GM19240 (cell line): ENCODE data around the gene AMDHD1.

Experiments
- DNase-seq: peaks from one replicate; pipeline ENCODE4 v3.0.0; 2011; ENCODE audit warnings: low spot score; ENCODE audit not compliant: insufficient read length

The AMDHD1 gene

DNA sequence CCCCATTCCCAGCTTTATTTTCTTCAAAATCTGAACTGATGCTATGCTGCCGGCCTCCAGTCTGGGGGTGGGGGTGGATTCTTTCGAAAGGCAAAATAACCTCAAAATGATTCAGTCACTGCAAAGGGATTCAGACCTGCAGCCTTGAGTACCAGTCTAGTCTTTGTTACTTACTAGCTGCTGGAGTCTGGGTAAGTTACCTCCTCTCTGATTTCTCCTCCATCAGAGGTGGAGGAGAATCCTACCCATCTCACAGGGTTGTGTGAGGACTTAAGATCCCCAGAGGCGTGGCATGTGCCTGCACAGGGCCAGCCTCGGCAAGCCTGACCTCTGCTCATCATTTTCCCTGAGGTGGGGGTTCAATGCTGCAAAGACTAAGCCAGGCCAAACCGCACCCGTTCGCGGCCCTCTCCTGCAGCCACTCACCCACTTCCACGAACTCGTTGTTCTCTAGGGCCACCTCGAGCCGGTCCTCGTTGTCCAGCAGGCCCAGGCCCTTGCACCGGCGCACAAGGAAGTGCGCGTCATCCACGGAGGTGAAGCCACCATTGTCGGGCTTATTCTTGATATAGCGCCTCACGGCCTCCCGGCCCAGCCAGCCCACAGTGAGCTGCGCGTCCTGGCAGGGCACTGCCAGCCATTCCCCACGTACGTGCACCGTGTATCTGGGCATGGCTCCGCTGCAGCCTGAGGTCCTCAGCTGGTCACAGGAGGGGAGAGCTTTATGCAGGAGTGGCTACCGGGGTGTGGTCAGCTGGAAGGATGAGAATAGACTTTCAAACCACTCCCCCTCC, 52.3 kb downstream of the AMDHD1 start:
- DNase-seq, result no peak

DNA sequence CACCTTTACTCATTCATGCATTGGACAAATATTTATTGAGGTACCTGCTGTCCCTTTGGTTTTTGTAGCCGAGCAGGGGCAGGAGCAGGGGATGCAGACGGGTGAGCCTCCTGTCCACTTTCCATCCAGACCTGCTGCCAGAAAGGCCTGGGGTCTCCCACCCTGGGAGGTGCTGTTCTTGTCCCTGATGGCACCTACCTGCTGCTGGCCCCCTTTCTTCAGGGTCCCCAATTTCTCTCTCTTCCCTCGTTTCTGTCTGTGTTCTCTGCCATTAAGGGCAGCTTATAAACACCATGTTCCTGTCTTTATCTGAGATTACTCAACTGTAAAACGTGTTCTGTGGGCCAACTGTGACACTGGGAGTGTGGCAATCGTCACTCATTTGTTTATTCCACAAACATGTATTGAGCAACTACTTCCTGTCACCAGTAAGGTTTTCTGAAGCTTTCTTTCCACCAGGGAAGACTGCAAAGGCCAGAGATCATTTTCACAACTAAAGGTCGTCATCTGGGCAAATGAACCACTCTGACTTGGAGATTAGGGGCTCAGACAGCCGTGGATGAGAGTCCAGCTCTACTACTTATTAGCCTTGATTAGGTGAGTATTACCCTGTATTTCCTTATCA, 53.0 kb downstream of the AMDHD1 start, which contains the start of gene HAL:
HAL (minus strand) TSS at position 311 of the 625 bp plus-strand sequence. CDS start 434 bp downstream, outside the sequence.
- no peak for DNase-seq

DNA sequence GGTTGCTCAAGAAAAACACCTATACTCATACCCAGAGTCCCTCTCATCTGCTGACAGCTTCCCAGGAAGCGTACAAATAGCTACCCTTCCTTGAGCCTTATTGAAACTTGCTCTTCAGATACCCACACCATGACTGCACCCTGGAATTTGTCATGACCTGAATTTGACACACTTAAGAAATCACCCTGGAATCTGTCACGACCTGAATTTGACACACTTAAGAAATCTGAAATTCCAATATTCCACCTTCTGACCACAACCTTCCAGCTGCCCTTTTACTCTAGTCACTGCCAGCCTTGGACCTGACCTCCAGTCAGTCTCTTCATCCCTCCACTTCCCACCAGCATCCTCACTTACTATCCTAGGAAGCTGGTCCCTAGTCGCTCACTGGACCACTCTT, 54.1 kb downstream of the AMDHD1 start:
- DNase-seq, result no peak

- no peak for DNase-seq
Observed at GRCh38 chr12:95997911-95998510, 54.9 kb downstream of the AMDHD1 start.

- peak; percentile 53 for DNase-seq
Observed at GRCh38 chr12:95998611-95999286, 55.6 kb downstream of the AMDHD1 start.

DNA sequence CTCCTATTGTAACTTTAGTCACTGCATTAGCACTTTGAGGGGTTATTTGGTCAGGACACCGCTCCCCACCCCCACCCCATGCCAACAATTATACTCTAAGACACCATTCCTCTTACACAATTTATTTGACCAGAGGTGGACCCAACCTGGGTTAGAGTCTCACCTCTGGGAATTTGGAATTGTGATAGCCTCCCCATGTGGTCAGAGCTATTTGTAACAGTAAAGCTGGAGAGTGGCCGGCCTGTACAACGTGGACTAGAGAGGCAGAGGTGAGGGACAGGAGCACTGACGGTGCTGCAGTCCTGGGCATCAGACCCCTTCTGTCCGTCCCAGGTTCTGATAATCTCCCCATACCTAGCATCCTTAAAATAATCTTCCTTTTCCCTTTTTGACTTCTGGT, 56.4 kb downstream of the AMDHD1 start:
- DNase-seq, result no peak

GRCh38 chr12:96000858-96001257, 57.7 kb downstream of the AMDHD1 start:
- DNase-seq, result no peak

GRCh38 chr12:96006727-96007126, 63.6 kb downstream of the AMDHD1 start:
- DNase-seq, result no peak

- no peak for DNase-seq
Observed at GRCh38 chr12:96007729-96008128, 64.6 kb downstream of the AMDHD1 start.

DNA sequence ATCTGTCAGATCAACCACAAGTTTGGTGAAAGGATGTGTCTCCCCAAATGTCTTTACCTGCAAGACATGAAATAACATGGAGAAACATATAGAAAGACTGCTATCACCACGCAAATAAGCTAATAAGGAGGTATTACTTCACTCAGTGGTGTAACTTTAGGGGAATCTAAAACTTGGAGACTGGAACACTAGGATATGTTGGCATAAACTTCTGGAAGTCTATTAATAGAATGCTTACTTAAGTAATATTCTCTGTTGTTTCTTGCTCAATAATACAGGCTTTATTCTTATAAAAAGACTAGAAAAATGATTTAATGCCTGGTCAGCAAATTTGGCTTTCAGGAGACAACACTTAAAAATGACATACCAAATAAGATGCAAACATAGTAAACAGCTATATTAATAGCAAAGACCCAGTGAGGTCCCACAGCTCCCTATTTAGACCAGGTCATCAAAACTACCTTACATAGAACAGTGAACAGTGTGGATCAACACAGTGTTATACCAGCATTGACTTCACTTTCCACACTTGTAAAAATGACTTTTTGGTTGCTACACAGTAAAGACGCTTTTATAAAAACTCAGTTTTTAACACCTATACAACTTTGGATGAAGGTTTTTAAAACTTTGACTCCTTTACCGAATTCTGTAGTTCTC, 71.9 kb downstream of the AMDHD1 start:
- DNase-seq, result no peak

DNA sequence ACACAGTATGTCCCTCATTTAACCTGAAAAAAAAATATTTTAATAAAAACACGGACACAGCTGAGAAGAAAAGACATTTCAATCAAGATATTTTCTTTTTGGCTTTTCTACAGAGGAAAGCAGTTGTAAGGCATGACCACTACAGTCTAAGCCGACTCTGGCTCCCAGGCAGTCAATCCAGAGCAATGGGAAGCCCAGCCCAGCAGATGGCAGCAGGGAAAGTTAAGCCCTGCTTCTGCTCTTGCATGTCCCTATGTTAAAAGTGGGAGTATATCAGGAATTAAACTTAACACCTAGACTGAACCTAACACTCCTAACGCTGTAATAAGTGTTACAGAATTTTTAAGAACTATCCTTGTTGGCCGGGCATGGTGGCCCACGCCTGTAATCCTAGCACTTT, 72.5 kb downstream of the AMDHD1 start:
- DNase-seq, result no peak
